Measurements from ENCODE around the gene NAALADL1. TPM values are rescaled to one million over a fixed set of nuclear protein-coding genes. Genes with fewer than 3 reads are reported as not detected.

The NAALADL1 gene
- total RNA-seq, 2 donors from 2014 or later, result 25.0 to 31.6 TPM

DNA sequence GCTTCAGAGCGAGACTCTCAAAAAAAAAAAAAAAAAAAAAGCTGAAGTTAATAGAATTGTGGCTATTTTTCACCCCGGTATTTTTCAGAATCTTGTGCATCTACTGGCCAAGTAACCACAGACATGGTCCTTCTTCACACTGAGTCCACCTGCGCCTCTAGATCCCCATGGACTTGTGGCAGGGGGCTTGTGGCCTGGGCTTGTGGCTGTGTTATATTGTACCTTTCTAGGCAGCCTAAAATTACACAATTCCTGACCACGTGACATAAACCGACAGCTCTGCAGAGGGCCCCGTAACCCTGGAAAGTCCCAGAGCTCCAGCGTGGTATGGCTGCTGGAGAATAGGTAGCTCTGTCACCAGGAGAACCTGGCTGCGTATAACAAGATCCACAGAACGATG, 10.9 kb upstream of the NAALADL1 start:
- Mint-ChIP-seq H3K9me3 (no peaks in the 10 kb centered on the region), H3K36me3 (ENCODE audit: insufficient read depth in 2 of 2) (no peaks in the 10 kb centered on the region), H3K4me3 (no peak overlapping the region), H3K27me3 (ENCODE audit: low read depth) (no peaks in the 10 kb centered on the region), H3K27ac (no peak overlapping the region), H3K4me1 (ENCODE audit: low read depth) (no peaks in the 10 kb centered on the region)
- DNase-seq, result no peak
- ATAC-seq (replicated peaks in 1 of 2), result no peak

- H3K4me1 Mint-ChIP-seq (ENCODE audit: low read depth), result no peaks in the 10 kb centered on the region
- no peak for DNase-seq
- no peak overlapping the region for H3K4me3 Mint-ChIP-seq
- no peak overlapping the region for H3K27ac Mint-ChIP-seq
- H3K9me3 Mint-ChIP-seq, result no peaks in the 10 kb centered on the region
- H3K27me3 Mint-ChIP-seq (ENCODE audit: low read depth), result no peaks in the 10 kb centered on the region
- ATAC-seq (replicated peaks in 1 of 2), result no peak
- no peaks in the 10 kb centered on the region for H3K36me3 Mint-ChIP-seq (ENCODE audit: insufficient read depth in 2 of 2)
Observed at GRCh38 chr11:65067446-65067845, 9.1 kb upstream of the NAALADL1 start.

- DNase-seq (no peak), ATAC-seq (replicated peaks in 1 of 2) (no peak)
- Mint-ChIP-seq H3K27me3 (ENCODE audit: low read depth) (no peaks in the 10 kb centered on the region), H3K4me3 (no peak overlapping the region), H3K27ac (no peak overlapping the region), H3K4me1 (ENCODE audit: low read depth) (no peaks in the 10 kb centered on the region), H3K36me3 (ENCODE audit: insufficient read depth in 2 of 2) (no peaks in the 10 kb centered on the region), H3K9me3 (no peaks in the 10 kb centered on the region)
Observed at GRCh38 chr11:65066805-65067291, 8.5 kb upstream of the NAALADL1 start.

GRCh38 chr11:65066315-65066714, 8.0 kb upstream of the NAALADL1 start:
- Mint-ChIP-seq H3K27ac (no peak overlapping the region), H3K4me3 (no peak overlapping the region), H3K36me3 (ENCODE audit: insufficient read depth in 2 of 2) (no peaks in the 10 kb centered on the region), H3K9me3 (no peaks in the 10 kb centered on the region), H3K27me3 (ENCODE audit: low read depth) (no peaks in the 10 kb centered on the region), H3K4me1 (ENCODE audit: low read depth) (no peaks in the 10 kb centered on the region)
- no peak for DNase-seq
- ATAC-seq (replicated peaks in 1 of 2), result no peak

DNA sequence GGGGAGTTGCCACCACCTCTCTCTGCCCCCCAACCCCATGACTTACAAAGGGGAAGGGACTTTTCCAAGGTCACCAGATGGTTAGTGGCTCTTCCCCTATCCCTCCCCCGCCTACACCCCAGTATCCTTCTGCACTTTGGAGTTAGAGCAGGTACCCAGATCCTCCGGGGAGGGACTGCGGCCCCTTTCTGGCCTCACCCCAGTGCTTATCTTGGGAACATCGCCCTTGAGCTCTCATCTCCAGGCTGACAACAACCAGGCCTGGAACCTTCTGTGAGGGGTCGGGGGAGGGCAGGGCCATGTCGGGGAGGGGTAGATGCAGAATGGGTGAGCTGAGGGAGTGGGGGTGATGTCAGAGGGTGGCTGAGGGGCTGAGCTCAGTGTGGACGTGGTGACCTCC, 7.5 kb upstream of the NAALADL1 start:
- peaks cover 3% of the 10 kb centered on the region for H3K4me1 Mint-ChIP-seq (ENCODE audit: low read depth)
- no peaks in the 10 kb centered on the region for H3K36me3 Mint-ChIP-seq (ENCODE audit: insufficient read depth in 2 of 2)
- no peak for DNase-seq
- no peaks in the 10 kb centered on the region for H3K27me3 Mint-ChIP-seq (ENCODE audit: low read depth)
- H3K27ac Mint-ChIP-seq, result no peak overlapping the region
- no peaks in the 10 kb centered on the region for H3K9me3 Mint-ChIP-seq
- H3K4me3 Mint-ChIP-seq, result no peak overlapping the region
- no peak for ATAC-seq (replicated peaks in 1 of 2)

DNA sequence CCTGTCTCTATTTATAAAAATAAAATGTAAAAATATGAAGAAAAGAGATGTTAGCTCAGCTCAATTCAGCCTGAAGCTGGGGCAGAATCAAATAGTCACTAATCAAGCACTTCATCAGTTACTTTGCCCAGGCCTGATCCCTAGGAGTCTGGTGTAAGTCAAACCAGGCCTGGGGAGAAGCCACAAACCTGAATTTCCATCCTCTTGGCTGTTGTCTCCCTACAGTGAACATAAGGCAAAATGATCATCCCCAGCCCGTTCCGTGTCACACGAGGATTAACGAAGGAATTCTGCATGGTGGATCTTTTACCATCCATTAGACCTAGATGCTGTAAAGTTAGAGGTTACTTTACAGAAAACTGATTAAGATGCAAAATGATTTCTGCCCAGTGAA, 6.5 kb upstream of the NAALADL1 start:
- Mint-ChIP-seq H3K9me3 (no peaks in the 10 kb centered on the region), H3K4me1 (ENCODE audit: low read depth) (peaks cover 6% of the 10 kb centered on the region), H3K27me3 (ENCODE audit: low read depth) (no peaks in the 10 kb centered on the region), H3K4me3 (no peak overlapping the region), H3K36me3 (ENCODE audit: insufficient read depth in 2 of 2) (no peaks in the 10 kb centered on the region), H3K27ac (no peak overlapping the region)
- ATAC-seq (replicated peaks in 1 of 2) (no peak), DNase-seq (no peak)

DNA sequence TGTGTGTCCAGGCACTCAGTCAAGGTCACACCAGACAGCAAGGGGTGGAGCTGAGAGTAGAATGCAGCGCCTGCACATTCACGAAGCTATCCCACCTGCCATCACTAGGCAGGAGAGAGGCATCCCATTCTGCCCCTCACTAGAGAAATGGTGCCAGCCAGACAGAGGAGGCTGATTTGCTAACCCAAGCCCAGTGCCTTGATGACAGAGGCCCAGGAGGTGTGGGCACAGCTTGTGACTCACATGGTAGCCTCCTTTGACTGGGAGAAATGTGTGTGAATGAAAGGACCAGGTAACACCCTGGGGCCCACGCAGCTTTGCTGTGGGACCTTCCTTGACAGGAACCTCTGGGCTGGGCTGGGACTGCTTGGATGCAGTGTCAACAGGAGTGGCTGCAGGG, 5.2 kb upstream of the NAALADL1 start:
- H3K9me3 Mint-ChIP-seq, result no peaks in the 10 kb centered on the region
- H3K36me3 Mint-ChIP-seq (ENCODE audit: insufficient read depth in 2 of 2), result no peaks in the 10 kb centered on the region
- DNase-seq (no peak), ATAC-seq (replicated peaks in 1 of 2) (peak; percentile 44 to 50)
- no peaks in the 10 kb centered on the region for H3K27me3 Mint-ChIP-seq (ENCODE audit: low read depth)
- H3K27ac Mint-ChIP-seq, result no peak overlapping the region
- H3K4me3 Mint-ChIP-seq, result no peak overlapping the region
- peaks cover 6% of the 10 kb centered on the region for H3K4me1 Mint-ChIP-seq (ENCODE audit: low read depth)

DNA sequence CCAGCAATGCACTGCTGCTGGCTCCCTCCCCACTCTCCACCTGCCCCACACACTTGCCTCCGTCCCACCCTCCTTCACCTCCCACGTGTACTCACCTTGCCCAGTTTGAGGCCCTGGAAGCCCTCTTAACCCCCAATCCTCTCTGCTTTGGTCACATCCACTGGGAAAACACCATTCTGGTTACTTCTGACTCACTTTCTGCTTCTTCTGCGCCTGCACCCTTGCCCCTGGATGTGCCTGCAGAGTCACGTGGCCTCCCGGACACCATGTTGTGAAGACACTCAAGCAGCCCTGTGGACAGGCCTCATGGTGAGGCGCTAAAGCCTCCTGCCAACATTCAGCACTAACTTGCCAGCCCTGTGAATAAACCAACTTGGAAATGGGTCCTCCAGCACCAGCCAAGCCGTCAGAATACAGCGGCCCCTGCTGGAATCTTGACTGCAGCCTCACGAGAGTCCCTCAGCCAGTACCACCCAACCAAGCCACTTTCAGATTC, 2.6 kb upstream of the NAALADL1 start:
- H3K4me1 Mint-ChIP-seq (ENCODE audit: low read depth), result peaks cover 6% of the 10 kb centered on the region
- no peaks in the 10 kb centered on the region for H3K9me3 Mint-ChIP-seq
- ATAC-seq (replicated peaks in 1 of 2) (no peak), DNase-seq (no peak)
- no peaks in the 10 kb centered on the region for H3K36me3 Mint-ChIP-seq (ENCODE audit: insufficient read depth in 2 of 2)
- no peak overlapping the region for H3K4me3 Mint-ChIP-seq
- H3K27ac Mint-ChIP-seq, result no peak overlapping the region
- H3K27me3 Mint-ChIP-seq (ENCODE audit: low read depth), result no peaks in the 10 kb centered on the region

- DNase-seq, result no peak
Observed at GRCh38 chr11:65059959-65060824, 1.8 kb upstream of the NAALADL1 start.

DNA sequence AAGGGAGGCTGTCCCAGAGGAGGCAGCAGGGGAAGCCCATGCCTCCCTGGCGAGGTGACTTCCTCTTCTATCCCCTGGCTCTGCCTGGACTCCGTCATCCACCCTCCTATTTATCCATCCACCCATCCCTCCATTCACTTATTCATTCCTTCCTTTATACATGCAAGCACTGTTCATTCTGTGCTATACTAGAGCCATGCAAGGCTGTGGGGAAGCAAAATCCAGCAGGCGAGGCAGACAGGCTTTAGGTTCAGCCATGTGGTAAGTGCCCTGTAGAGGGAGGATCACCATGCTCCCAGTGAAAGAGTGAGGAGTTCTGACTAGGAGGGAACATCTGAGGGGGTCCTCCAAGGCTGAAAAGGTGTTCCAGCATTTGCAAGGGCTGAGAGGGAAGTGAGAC, 1.2 kb upstream of the NAALADL1 start:
- DNase-seq, result no peak
- Mint-ChIP-seq H3K4me1 (ENCODE audit: low read depth) (peaks cover 6% of the 10 kb centered on the region), H3K9me3 (no peaks in the 10 kb centered on the region), H3K4me3 (no peak overlapping the region), H3K27ac (no peak overlapping the region), H3K36me3 (ENCODE audit: insufficient read depth in 2 of 2) (no peaks in the 10 kb centered on the region), H3K27me3 (ENCODE audit: low read depth) (no peaks in the 10 kb centered on the region)
- no peak for ATAC-seq (replicated peaks in 1 of 2)

More at GRCh38 chr11:65059959-65060824, 1.8 kb upstream of the NAALADL1 start:
- Mint-ChIP-seq H3K36me3 (ENCODE audit: insufficient read depth in 2 of 2) (no peaks in the 10 kb centered on the region), H3K9me3 (no peaks in the 10 kb centered on the region), H3K27me3 (ENCODE audit: low read depth) (no peaks in the 10 kb centered on the region), H3K4me3 (no peak overlapping the region), H3K27ac (no peak overlapping the region), H3K4me1 (ENCODE audit: low read depth) (peaks cover 6% of the 10 kb centered on the region)
- no peak for ATAC-seq (replicated peaks in 1 of 2)

GRCh38 chr11:65058012-65058411, 341 bp downstream of the NAALADL1 start:
- DNase-seq, result no peak
- no peaks in the 10 kb centered on the region for H3K9me3 Mint-ChIP-seq

GRCh38 chr11:65057526-65057925, 827 bp downstream of the NAALADL1 start:
- no peak overlapping the region for H3K4me3 Mint-ChIP-seq
- no peaks in the 10 kb centered on the region for H3K27me3 Mint-ChIP-seq (ENCODE audit: low read depth)
- no peaks in the 10 kb centered on the region for H3K36me3 Mint-ChIP-seq (ENCODE audit: insufficient read depth in 2 of 2)
- peaks cover 25% of the 10 kb centered on the region for H3K4me1 Mint-ChIP-seq (ENCODE audit: low read depth)
- no peak overlapping the region for H3K27ac Mint-ChIP-seq
- DNase-seq (no peak), ATAC-seq (replicated peaks in 1 of 2) (no peak)
- H3K9me3 Mint-ChIP-seq, result no peaks in the 10 kb centered on the region

More at GRCh38 chr11:65058012-65058411, 341 bp downstream of the NAALADL1 start:
- Mint-ChIP-seq H3K36me3 (ENCODE audit: insufficient read depth in 2 of 2) (no peaks in the 10 kb centered on the region), H3K27me3 (ENCODE audit: low read depth) (no peaks in the 10 kb centered on the region), H3K27ac (no peak overlapping the region), H3K4me1 (ENCODE audit: low read depth) (peaks cover 22% of the 10 kb centered on the region), H3K4me3 (no peak overlapping the region)
- ATAC-seq (replicated peaks in 1 of 2), result no peak

- Mint-ChIP-seq H3K36me3 (ENCODE audit: insufficient read depth in 2 of 2) (no peaks in the 10 kb centered on the region), H3K9me3 (no peaks in the 10 kb centered on the region)
- no peak for ATAC-seq (replicated peaks in 1 of 2)
Observed at GRCh38 chr11:65056999-65057398, 1.4 kb downstream of the NAALADL1 start.

GRCh38 chr11:65055538-65055937, 2.8 kb downstream of the NAALADL1 start:
- no peak for DNase-seq
- peaks cover 20% of the 10 kb centered on the region for H3K4me1 Mint-ChIP-seq (ENCODE audit: low read depth)
- ATAC-seq (replicated peaks in 1 of 2), result no peak
- H3K27me3 Mint-ChIP-seq (ENCODE audit: low read depth), result no peaks in the 10 kb centered on the region
- no peak overlapping the region for H3K4me3 Mint-ChIP-seq
- no peaks in the 10 kb centered on the region for H3K36me3 Mint-ChIP-seq (ENCODE audit: insufficient read depth in 2 of 2)
- H3K9me3 Mint-ChIP-seq, result no peaks in the 10 kb centered on the region
- no peak overlapping the region for H3K27ac Mint-ChIP-seq

More at GRCh38 chr11:65056999-65057398, 1.4 kb downstream of the NAALADL1 start:
- Mint-ChIP-seq H3K4me3 (no peak overlapping the region), H3K4me1 (ENCODE audit: low read depth) (peaks cover 25% of the 10 kb centered on the region), H3K27me3 (ENCODE audit: low read depth) (no peaks in the 10 kb centered on the region), H3K27ac (no peak overlapping the region)
- DNase-seq, result no peak
